M059J (cell line): ENCODE data around the gene APOBEC3A. TPM values are rescaled to one million over a fixed set of nuclear protein-coding genes. Genes with fewer than 3 reads are reported as not detected.
"Not testable (repeated sequence)": the region's sequence is repeated elsewhere in the genome, so short reads cannot be mapped to it uniquely, and the experiment has no call there.

Experiments used
- DNase-seq: peaks from one replicate; pipeline ENCODE4 v3.0.0-alpha.2; 2012; ENCODE audit warnings: low read depth
- total RNA-seq: library from RNA; depleted of rRNA; stranded (reverse); fragments of >200 nt; shearing (Covaris generic); gene quantifications from 2 replicates; pipeline ENCODE4 v1.2.3, GENCODE V29; 2014

APOBEC3A gene
- total RNA-seq, 1 experiment from 2014 or later = not detected

DNA sequence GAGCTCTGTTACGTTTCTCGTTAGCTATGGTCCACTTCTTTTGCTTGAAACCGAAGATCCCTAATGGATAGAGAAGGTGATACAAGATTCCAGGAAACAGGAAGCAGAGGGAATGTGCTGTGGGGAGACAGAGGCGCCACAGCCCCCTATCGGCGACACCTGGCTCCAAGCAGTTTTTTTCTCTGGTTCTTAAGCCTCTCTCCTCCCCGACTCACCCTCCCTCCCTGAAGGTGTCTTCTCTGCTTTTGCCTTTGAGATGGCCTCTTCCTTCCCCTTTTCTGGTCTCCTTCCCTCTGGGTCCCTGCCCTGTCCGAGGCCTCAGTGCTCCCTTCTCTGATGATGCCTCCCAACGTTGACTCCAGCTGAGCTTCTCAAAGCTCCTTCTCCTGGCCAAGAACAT, 14.2 kb upstream of the APOBEC3A start:
- DNase-seq = no peak

DNA sequence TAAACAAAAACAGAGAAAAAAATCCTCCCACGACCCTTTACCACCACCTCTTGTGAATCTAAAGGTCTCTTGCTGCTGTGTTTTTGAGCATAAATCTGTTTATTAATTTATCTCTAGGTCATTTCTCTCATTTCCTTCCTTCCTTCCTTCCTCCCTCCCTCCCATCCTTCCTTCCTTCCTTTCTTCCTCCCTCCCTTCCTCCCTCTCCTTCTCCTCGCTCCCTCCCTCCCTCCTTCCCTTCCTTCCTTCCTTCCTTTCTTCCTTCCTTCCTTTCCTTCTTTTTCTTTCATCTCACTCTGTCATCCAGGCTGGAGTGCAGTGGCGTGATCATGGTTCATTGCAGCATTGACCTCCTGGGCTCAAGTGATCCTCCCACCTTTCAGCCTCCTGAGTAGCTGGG, 13.5 kb upstream of the APOBEC3A start:
- no peak for DNase-seq

DNA sequence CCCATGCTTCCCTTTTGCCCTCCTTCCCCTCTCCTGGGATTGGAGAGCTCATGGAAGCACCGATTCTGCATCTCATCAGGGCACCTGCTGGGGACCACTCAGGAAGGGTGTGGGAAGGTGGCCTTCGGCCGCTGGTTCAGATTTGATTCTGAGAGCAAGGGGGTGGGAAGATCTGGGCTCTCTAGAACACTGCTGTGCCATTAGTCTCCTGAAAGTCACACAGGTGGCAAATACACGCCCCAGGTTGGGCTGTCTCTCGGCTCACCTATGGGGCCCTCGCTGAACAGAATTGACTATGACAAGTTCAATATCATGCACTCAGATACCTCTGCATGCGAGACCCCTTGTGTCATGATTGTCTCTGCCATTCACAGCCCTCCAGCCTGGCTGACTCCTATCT, 12.8 kb upstream of the APOBEC3A start:
- DNase-seq = no peak

DNA sequence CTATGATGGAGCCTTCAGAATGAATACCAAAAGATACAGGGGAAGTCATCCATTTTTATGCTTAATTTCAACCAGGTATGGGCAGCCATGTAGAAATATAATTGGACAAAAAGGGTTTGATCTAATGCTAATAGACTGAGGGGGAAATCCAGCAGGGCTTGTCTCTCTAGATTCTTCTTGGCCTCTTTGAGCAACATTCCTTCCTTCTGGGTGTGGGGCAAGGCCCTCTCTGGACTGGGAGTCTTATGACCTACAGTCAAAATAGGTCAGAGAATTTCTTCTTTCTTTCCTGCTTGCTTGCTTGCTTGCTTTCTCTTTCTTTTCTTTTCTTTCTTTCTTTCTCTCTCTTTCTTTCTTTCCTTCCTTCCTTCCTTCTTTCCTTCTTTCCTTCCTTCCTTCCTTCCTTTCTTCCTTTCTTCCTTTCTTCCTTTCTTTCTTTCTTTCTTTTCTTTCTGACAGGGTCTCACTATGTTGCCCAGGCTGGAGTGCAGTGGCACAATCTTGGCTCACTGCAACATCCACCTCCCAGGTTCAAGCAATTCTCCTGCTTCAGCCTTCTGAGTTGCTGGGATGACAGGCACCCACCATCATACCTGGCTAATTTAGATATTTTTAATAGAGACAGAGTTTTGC, 11.6 kb upstream of the APOBEC3A start:
- not testable (repeated sequence) for DNase-seq

DNA sequence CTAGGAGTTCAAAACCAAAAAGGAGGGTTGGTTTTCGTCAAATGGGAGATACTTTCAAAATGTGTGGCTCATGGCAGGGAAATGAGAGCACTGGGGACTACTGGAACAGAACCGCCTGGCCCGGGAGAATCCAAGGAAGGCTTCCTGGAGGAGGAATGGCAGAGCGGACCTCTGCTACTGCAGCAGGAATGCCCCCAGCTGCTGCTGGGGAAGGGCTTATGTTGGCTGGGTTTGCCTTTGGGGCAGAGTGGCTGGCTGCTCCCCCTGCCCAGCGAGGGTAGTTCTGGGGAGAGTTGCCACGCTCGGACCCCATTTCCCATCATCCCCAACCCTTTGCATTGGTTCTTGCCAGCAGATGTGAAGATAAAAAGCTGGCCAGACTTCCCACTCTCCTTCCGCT, 10.6 kb upstream of the APOBEC3A start:
- DNase-seq = no peak

DNA sequence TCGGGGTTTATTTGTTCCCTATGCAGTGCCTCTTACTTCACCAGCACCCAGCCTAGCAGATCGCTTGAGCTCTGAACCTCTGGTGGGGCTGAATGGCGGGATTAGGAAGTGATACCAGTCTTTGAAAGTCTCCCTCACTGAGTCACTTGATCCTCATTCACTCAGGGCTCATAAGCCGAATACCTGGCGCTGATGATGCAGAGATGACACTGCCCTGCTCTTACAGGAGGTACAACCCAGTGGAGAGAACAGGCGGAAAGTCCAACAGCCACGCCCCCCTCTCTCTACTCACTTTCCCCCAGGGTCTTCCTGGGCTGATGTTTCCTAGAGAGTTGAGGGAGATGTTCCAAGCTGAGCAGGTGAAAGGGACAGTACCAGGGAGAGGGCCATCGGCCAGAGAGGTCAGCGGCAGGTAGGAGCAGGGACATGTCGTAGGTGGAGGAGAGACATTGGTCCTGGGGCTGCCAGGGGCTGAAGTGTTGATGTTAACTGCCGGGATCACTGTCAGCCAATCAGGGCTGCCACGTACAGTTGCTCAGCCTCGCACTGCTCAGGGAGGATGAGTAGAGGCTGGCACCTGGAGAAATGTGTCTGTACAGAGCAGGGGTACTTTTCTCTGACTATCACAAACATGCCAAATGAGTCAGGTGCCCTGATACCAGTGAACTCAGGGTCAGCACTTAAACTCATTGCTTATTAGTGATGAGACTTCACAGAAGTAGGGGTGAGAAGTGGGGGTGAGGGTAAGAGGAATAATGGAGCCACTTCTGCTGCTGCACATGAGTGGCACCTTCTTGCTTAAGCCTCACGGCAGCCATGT, 9.9 kb upstream of the APOBEC3A start:
- no peak for DNase-seq

DNA sequence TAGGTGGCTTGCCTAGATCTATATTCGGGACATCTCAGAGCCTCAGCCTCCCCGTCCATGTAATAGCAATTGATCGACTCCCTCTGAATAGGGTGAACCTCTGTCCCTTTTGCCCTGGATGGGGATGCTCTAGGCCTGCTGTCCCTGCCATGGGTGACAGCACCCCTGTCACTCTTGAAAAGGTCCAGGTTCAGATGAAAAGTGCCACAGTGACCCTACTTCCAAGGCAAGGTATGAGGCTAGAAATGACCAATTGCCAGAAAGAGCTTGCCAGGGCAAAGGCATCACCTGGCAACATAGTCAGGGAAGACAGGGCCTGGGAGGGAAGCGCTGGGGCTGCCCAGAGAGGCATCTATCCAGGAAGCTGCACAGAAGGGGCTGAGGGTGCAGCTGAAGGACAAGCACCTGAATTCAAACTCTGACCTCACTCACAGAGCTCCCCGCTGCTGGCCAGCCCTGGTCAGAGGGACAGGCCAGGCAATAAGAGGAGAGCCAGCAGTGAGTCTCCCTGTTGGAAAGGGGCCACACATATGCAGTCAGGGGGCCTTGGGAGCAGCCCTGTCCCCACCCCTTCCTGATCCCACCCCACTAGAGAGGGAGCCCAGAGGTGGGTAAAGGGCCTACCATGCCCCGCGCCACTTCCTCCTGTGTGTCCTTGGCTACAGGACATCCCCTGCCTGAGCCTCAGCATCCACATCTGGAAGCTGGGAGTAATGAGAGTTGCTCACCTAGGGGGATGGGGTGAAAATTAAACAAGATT, 9.0 kb upstream of the APOBEC3A start:
- no peak for DNase-seq

DNA sequence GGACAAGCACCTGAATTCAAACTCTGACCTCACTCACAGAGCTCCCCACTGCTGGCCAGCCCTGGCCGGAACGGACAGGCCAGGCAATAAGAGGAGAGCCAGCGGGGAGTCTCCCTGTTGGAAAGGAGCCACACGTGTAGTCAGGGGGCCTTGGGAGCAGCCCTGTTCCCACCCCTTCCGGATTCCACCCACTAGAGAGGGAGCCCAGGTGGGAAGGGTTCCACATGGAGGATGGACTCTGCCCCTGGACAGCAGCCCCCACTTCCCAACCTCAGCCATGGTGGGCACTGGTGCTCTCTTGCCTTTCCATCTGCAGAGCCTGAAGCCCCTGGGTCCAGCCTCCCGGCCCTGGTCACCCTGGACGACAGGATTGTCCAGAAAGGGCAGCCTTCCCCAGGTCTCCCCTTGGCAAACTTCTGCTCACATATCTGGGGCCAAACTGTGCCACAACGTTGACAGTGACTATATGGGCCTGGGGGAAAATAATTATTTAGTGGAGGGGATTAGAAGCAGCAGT, 7.5 kb upstream of the APOBEC3A start:
- no peak for DNase-seq

DNA sequence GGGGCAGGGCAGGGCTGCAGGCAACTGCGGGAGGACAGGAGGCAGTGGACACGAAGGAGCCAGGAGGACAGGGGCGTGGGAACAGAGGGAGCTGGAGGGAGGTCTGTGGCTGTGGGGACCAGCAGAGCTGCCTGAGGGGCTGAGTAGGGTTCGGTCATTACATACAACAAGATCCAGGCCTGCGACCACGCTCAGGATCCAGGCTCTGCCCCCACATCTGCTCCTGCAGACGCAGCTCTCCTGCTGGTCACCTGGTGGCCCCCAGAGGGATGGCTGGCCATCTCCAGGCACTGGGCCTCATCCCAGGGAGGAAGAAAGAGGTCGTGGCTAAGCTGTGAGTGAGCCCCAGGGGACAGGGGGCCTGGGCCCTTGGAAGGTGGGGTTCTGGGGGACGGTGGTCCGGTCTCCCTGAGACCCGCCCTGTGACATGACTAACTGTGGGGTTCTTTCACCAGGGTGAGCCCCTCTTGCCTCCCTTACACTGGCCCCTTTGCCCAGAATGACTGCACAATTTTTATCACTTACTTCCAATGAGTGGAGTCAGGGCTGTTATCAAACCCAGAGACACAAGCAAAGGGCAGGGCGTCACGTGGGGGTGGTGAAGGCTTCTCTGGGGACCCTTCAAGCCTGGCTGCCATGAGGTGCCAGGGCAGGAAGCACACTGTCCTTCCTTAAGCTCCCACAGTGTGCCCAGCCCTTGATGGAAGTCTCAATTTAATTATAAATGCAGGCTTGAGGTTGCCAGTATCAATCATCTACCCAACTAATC, 6.7 kb upstream of the APOBEC3A start:
- no peak for DNase-seq

DNA sequence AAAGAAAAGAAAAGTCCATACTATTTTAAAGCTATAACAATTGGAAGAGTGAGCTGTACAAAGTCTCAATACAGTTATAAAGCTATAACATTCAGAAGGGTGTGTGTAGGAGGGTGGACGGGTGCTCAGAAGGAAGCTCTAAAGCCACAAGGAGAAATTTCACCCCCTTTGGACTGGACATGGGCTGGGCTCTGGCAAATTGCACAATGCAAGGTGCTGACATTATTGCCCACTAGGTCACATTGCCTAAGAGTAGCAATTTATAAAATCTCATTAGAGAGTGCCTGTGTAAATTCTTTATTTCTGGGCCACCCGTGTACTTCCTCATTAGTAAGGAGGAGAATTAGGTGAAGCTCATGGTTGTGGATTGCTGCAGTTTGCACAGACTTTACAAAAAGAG, 5.7 kb upstream of the APOBEC3A start:
- DNase-seq = no peak

DNA sequence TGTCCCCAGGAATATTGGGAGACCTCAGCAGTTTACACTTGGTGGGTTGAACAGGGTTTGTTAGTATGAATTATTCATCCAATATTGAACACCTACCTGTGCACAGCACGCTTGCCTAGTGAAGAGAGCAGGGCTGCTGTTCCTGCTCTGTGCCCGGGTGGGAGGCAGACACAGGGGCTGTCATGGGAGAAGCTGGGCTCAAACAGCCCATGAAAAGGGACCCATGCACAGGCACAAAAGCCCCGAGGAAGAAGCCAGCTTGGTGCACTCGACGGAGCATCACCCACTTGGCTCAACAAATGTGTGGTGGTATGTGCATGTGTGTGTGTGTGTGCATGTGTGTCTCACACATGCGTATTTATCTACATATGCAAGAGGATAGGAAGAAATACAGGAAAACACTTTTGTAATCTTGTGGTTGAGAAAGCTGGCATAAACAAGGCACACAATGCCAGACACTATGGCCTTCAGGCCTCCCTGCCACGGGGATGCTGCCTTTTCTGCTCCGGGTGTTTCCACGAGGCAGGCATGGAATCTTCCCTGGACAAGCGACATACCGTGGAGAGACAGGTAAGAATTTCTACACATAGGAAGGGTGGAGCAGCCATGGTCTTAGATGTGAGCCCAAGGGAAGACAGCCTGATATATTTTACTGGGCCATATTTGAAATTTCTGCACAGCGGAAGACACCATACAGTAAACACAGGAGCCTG, 5.0 kb upstream of the APOBEC3A start:
- DNase-seq = no peak

DNA sequence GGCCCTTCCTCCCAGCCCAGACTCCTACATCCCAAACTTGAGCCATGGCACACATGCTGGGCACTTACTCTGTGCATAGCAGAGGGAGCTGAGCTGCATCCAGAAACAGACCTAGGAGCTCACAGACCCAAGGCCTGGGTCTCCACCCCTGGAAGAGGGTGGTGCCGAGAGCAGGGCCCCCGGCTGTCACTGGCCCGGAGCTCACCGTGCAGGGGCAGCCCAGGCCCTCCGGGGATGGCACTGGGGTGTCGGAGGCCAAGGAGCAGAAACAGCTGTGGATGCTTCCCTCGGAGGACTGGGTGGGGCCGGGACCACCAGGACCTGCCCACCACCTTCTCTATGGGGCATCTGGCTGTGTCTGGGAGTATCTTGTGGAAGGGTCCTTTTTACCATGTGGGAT, 4.3 kb upstream of the APOBEC3A start:
- no peak for DNase-seq

DNA sequence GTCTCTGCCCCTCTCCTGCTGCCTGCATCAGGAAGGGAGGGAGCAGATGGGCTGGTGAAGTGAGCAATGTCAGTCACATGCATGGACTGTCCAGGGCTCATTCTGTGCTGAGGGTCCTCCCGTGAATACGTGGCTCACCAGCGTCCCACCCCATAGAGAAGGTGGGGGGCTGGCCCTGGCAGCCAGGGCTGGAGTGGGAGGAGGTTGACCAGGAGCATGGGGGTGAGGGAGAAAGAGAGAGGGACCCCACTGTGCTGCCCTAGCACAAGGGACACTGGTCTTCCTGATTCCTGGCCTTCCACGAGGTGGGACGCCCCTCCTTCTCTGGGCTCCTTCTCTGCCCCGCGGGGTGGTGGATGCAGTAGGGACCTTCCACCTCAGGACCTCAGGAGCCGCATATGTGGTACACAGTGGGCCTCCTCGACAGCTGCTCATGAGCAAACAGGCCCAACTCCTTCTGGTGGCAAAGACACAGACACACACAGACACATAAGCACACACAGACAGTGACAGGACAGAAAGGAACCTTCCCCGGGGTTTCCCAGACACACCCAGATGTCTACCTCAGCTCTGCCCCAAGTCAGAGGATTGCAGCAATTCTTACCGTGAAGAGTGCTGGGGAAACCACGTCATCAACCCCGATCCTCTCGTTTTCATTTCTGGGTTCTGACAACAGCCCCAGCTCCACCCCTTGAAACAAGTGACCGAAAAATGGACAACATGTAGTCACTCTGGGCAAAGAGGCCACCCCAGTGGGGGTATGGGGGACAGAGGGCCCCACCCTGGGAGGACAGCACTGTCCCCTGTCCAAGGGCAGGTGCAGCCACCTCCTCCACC, 3.6 kb upstream of the APOBEC3A start:
- peak; percentile 42 for DNase-seq

DNA sequence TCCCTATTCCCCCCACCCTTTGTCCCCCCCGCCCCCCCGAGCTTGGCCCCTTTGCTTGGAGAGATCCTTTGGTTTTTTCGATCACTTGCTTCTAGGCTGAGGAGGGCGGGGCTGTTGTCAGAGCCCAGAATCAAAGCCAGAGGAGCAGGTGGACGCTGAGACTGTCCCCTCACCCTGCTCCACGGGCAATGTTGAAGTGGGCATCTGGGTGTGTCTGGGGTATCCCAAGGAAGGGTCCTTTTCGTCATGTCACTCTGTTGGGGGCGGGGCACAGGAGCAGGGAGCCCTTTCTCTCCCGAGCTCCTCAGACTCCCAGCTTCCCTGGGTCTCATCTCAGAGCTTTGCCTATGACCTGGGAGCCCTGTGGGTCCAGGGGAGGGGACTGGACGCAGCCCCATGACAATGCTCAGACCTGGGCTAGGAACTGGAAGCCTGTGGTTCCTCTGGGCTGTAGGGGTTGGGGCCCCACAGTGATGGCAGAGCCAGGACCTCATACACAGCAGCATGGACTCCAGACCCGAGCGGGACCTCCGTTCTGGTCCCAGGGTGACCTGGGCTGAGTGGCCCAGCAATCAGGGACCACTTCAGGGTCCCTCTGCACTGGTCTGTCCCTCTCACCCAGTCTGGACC, 2.9 kb upstream of the APOBEC3A start:
- DNase-seq = no peak

DNA sequence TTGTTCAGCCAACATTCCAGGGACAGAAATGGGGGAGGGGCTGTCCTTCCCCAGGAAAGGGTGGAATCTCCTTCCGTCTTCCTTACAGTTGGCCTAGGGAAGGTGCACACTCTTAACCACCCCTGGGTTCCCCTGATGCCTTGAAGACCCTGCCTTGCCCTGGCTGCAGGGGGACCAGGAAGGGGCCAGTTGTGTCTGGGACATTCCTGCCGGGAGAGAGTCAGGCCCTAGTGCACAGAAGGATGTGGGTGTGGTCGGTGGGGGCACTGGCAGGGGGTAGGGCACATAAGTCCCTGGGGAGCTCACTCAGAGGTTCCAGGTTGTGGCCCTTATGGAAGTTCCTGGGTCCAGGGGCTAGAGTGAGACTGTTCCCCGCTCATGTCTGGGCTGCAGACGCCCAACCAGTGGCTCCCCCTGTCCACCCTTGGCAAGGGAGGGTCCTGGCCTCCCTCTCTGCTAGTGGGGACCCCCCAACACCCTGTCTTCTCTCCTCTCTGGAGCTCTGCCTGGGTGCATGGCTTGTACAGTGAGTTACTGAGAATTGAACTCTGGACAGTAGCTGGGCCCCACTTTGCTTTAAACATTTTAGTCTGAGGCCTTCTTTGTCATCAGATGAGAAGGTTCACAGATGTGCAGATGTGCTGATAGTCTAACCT, 2.0 kb upstream of the APOBEC3A start:
- no peak for DNase-seq

DNA sequence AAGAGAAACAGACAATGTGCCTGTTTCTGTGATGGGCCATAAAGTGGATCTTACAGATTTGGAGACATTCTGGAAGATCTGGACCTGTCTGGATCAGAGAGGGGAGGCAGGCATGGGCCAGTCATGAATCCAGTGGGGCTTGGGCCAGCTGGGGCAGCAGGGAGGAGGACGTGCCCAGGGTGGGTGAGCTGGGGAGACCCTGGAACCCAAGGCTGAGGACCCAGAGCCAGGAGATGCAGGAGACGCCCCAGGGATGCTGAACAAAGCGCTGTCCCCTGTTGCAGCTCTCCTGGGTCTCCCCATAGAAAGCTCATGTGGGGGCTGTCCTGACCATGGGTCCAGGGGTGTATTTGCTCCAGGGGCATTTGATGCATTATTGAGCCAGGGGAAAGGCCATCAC, 1.5 kb upstream of the APOBEC3A start:
- DNase-seq = no peak

DNA sequence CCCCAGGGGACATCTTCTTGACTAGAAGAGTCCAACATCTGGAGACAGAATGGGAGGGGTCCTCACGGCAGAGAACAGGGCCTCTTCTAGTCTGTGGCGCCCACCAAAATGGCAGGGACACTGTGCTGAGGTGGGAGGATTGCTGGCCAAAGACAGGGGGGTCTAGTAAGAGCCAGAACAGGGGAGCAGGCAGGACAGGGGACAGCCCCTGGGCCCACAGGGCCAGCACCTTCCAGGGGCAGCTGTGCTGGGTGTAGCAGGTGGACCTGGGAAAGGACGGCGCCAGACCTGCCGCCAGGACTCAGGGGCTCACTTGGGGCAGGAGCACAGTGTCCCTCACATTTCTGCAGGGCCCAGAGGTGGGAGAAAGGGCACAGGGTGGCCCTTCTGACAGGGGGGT, 858 bp upstream of the APOBEC3A start:
- no peak for DNase-seq

DNA sequence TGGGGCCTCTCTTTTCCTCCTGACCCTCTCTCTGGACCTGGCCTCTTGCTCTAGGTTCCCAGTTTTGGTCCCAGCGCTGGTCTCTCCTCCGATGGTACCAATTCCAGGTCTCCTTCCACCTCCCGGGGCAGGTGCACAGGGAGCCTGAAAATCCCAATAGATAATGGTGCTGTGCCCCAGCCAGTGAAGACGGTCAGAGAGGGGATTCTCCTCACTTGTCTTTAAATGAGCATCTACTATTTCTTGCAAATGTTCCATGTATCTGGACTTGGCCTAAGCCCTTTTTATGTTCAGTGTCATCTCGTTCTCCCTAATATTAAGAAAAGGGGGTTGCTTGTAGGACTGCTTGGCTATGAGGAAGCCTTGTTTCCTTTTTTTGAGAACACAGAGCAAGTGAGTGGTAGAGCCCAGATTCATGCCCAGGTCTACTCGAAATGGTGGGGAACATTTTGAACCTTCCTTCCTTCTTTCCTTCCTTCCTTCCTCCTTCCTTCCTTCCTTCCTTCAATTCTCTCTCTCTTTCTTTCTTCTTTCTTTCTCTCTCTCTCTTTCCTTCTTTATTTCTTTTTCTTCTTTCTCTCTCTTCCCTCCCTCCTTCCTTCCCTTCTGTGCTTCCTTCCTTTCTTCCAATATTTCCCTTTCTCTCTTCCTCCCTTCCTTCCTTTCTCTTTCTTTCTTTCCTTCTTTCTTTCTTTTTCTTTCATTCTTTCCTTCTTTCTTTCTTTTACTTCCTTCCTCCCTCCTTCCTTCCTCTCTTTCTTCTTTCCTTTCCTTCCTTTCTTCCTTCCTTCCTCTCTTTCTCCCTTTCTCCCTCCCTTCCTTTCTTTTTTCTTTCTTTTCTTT, 620 bp downstream of the APOBEC3A start:
- no peak for DNase-seq

DNA sequence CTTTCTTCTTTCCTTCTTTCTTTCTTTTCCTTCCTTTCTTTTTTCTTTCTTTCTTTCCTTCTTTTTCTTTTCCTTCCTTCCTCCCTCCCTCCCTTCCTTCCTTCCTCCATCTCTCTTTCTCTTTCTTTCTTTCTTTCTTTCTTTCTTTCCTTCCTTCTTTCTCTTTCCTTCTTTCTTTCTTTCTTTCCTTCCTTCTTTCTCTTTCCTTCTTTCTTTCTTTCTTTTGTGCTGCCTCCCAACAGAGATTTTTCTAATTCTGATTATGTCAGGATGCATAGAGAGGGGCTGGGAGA, 1.2 kb downstream of the APOBEC3A start:
- DNase-seq = not testable (repeated sequence)
